ENCODE results near the gene WFIKKN2.

Gene WFIKKN2

DNA sequence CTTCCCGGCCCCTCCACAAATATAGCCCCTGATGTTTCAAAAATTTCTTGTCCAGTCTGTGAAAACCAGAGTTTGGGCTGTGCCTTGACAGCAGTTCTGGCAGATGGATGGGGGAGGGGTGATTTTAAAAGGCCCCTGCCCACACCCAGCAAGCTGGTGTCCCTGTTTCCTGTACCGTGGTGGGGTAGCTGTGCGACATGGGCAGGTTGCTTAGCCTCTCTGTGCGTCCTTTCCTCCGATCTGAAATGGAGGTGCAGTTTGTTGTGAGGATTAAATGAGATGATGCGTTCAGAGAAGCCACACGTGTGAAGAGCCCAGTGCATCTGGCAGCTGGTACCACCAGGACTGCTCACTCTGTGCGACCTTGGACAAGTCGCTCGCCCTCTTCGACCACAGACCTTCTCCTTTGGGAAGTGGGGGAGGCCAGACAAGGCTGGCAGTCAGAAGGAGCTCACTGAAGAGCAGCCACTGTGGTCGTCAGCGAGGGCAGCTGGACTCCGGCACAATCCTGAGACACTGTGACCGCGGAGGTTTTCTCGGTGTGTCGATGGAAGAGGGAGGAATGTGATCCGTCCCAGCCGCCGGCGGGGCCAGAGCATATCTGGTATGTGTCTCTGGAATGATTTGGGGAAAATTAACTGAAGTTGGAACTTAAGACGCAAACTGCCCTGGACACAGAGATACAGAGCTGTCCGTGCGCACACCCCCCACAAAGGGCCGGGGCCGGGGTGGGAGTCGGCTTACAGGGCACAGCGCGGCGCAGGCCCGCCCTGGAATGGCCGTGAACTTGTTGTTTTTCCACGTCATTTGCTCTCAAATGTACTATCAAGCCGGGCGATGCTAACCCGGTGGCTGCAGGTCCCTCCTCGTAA is 721 bp upstream of the WFIKKN2 start:
- DNase-seq (ENCODE audit: low spot score), result no peak

GRCh38 chr17:50836826-50837225 is 1.4 kb downstream of the WFIKKN2 start:
- no peak for DNase-seq (ENCODE audit: low spot score)

- DNase-seq (ENCODE audit: low spot score), result no peak
Measured at GRCh38 chr17:50837286-50837979, 2.0 kb downstream of the WFIKKN2 start.

DNA sequence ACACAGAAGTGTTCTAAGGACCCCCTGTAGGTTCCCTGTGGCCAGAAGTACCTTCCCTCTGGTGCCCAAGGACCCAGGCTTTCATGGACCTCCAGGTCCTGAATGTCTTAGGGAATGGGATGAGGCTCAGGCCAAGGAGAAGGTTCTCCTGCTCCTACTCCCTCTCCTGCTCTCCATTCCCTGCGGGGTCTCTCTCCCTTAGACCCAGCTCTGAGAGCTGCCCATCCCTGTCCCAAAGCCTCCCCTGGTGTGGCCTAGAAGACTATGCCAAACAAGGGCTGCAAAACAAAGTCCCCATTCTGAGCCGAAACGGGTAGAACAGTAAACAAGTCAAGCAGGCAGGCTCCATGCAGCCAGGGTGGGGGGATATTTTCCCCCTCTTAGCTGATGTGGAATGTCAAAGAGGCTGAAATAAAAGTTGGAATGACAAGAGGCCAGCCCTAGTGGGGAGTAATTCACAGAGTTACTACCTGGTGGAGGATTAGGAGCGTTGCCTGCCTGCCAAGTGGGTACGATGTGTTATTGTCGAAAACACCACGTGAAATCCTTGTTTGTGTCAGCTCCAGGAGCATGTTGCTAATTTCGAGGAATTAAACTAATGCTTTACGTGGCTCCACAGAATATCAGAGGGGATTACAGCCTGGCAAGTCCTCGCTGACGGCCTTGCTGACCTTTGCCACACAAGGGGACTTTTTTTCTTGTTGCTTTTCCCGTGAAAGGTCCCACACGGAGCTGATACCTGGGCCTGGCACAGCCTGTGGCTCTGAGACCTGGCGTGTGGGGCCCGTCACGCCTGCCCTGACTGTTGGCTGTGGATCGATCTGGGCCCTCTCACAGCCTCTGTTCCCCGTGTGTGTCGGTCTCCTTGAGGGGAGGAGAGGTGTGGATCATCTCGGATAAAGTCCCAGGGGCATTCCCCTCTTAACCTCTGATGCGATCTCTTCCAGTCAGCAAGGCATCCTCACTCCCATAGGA is 2.9 kb downstream of the WFIKKN2 start:
- DNase-seq (ENCODE audit: low spot score), result no peak

- no peak for DNase-seq (ENCODE audit: low spot score)
Measured at GRCh38 chr17:50839591-50840310, 4.4 kb downstream of the WFIKKN2 start.

GRCh38 chr17:50840311-50840851 is 5.0 kb downstream of the WFIKKN2 start:
- no peak for DNase-seq (ENCODE audit: low spot score)

DNA sequence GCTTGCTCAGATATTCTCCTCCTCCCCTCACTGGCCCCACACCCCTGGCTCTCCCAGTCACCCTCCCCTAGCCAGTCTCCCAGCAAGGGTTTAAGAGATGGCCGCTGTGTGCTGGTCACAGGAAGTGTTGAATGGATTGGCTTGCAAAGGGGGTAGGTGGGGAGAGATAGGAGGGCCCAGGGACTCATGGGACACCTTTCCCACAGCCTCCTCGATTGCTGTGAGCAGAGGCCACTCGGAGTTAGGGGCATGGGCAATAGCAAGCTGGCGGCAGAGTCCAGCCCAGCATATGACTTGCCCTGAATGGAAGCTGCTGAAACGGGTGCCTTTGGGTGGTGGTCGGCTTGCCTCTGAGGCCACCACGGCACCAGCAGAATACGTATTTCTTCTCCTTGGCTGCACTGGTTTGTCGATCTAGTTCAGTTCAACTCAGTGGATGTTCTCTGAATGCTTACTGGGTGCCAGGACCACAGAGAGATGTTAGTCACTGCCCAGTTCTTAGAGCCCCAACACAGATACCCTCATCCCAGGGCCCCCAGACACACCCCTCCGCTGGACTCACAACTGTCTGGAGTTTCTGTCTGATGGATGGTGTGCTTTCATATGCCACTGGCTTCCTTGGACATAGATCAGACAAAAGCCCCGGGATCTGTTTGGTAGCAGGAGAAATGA is 6.0 kb downstream of the WFIKKN2 start:
- DNase-seq (ENCODE audit: low spot score), result no peak

GRCh38 chr17:50841949-50842354 is 6.6 kb downstream of the WFIKKN2 start:
- DNase-seq (ENCODE audit: low spot score), result peak; percentile 47

DNA sequence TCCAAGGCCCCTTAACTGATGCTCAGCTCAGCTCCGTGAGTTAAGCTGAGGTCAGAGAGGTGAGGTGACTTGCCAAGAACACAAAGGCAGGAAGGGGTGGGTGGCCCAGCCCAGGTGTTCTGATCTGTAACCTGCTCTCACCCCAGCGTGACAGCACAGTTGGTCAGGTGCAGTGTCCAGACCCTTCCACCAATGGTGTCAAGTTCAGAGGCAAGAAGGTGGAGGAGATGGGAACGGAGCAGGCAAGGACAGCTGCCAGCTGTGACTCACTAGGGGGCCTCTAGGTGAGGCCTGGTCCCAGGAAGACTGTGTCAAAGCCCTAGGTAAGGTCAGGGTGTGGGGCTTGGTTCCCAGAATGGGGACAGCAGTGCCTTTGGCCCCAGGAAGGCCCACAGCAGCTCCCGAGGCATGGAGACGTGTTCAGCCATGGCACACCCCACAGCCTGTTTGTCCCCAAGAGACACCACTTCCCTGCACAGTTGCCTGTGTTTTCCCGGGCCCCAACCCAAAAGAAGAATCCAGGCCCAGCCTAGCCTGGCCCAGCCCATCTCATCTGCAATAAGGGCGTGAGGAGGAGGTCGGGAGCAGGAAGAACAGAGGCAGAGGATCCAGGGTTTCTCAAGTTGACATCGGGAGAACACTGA is 7.2 kb downstream of the WFIKKN2 start:
- no peak for DNase-seq (ENCODE audit: low spot score)

DNA sequence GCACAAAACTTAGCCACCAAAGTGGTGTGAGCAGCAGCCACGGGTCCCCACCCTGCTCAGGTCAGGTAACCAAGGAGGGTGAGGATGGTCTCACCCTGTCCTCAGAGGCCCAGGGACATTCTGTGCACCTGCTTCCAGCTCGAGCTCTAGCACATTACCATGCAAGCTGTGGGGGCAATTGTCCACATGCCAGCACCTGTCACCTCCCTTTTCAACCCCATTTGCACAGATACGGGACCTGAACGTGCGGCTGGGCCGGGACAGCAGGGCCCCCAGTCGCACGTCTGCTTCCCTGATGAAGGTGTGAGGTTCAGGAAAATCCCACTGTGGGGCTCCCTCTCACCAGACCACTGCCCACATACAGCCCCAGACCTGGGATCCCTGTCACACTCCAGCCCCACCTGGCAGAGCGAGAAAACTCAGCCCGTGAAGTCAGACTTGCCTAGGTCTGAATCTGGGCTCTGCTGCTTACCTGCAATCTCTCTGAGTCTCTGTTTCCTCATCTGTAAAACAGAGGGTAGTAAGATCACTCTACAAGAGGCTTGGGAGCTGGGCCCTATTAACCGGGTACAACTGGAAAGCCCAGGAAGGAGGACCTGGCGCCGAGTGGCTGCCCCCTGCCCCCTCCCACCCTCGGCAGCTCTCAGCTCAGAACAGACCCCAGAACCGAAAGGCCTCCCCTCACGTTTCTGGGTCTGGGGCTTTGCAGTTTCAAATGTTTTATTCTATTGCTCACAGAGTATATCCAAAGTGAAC is 7.9 kb downstream of the WFIKKN2 start:
- no peak for DNase-seq (ENCODE audit: low spot score)

GRCh38 chr17:50844117-50844700 is 8.8 kb downstream of the WFIKKN2 start:
- no peak for DNase-seq (ENCODE audit: low spot score)

GRCh38 chr17:50845240-50846147 is 10.1 kb downstream of the WFIKKN2 start:
- DNase-seq (ENCODE audit: low spot score), result no peak

DNA sequence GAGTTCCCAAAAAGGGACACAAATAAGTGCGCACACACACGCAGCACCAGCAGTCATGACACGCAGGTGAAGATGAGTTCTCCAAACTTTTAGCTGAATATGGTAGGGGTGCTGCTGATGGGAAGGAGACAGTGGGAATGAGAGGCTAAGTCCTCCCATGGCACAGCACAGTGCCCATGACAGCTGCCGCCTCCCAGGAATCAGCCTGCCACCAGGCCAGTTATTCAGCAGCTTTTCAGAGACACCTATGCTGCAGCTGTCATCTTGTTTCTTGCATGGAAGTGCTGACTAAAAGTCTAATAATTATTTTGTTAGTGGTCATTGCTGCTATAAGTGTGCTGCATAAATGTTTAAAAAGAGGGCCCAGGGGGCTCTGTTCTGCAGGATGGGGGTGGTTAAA is 12.2 kb downstream of the WFIKKN2 start:
- no peak for DNase-seq (ENCODE audit: low spot score)

DNA sequence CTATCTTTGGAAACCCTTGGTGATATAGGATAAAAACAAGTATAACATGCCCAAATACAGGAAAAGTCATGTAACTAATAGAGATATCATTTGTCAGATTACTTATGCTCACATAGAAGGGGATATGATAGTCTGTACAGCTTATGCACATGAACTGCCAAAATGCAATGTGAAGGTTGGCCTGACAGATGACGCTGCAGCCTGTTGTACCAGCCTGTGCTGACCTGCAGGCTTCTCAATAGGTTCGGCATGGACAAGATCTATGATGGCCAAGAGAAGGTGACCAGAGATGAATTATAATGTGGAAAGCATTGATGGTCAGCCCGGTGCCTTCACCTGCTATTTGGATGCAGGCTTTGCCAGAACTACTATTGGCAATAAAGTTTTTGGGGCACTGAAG is 12.7 kb downstream of the WFIKKN2 start:
- no peak for DNase-seq (ENCODE audit: low spot score)

- no peak for DNase-seq (ENCODE audit: low spot score)
Measured at GRCh38 chr17:50848711-50849110, 13.3 kb downstream of the WFIKKN2 start.

DNA sequence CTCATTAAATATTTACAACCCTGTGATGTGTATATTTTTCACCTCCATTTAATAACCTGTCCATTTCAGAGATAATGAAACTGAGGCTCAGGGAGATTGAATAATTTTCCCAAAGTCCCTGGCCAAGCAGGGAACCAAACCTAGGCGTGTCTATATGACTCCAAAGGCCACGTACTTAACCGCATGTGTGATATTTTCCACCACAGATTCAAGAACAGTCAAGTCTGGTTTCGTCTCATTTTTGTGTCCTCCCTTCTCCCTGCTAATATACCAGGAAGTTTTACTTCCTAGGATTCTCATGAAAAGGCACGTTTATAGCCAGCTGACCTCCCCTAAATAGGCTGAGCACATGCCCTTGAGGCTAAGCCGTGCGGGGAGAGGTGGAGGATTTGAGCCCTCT is 15.3 kb downstream of the WFIKKN2 start:
- no peak for DNase-seq (ENCODE audit: low spot score)

GRCh38 chr17:50853015-50853615 is 17.7 kb downstream of the WFIKKN2 start:
- DNase-seq (ENCODE audit: low spot score), result no peak

- DNase-seq (ENCODE audit: low spot score), result no peak
Measured at GRCh38 chr17:50853781-50854180, 18.4 kb downstream of the WFIKKN2 start.
